Mesendoderm (in vitro differentiated cells): ENCODE measurements around the gene TAB3. TPM values are rescaled to one million over a fixed set of nuclear protein-coding genes. Genes with fewer than 3 reads are reported as not detected.

Experiments
- DNase-seq: peaks from one replicate; pipeline ENCODE4 v3.0.0; 2013
- H2AK5ac ChIP-seq: 2 replicates; pipeline ENCODE4 v1.6.1; 2013; ENCODE audit warnings: low read length, inconsistent platforms
- H2BK120ac ChIP-seq: 2 replicates; pipeline ENCODE4 v1.6.1; 2013; ENCODE audit warnings: low read depth, mild to moderate bottlenecking, low read length, moderate library complexity, mixed read lengths
- H2BK15ac ChIP-seq: replicated peaks from 2 replicates; pipeline ENCODE4 v1.6.1; 2013; ENCODE audit warnings: low read depth, mild to moderate bottlenecking, moderate library complexity
- H2BK5ac ChIP-seq: 2 replicates; pipeline ENCODE4 v1.6.1; 2013; ENCODE audit warnings: low read length, inconsistent platforms
- H3K18ac ChIP-seq: 2 replicates; pipeline ENCODE4 v1.6.1; 2013; ENCODE audit warnings: mild to moderate bottlenecking, low read length, mixed read lengths
- H3K23ac ChIP-seq: one replicate; pipeline ENCODE4 v1.6.1; 2013; ENCODE audit warnings: low read length
- H3K27ac ChIP-seq: 2 replicates; pipeline ENCODE4 v1.5.1; 2013; ENCODE audit warnings: low read depth, mild to moderate bottlenecking, inconsistent platforms, low read length, moderate library complexity
- H3K27me3 ChIP-seq: 2 replicates; pipeline ENCODE4 v1.6.1; 2013; ENCODE audit warnings: low read length, control low read depth, mild to moderate bottlenecking, inconsistent platforms; ENCODE audit not compliant: insufficient read depth, poor library complexity
- H3K36me3 ChIP-seq: 2 replicates; pipeline ENCODE4 v1.6.1; 2013; ENCODE audit warnings: low read length, inconsistent platforms; ENCODE audit not compliant: control insufficient read depth, insufficient read depth
- H3K4ac ChIP-seq: one replicate; pipeline ENCODE4 v1.6.1; 2013; ENCODE audit warnings: low read depth, mild to moderate bottlenecking, low read length, moderate library complexity
- H3K4me1 ChIP-seq: 2 replicates; pipeline ENCODE4 v1.6.1; 2013; ENCODE audit warnings: low read depth, low read length, inconsistent platforms; ENCODE audit not compliant: control insufficient read depth
- H3K4me2 ChIP-seq: 2 replicates; pipeline ENCODE4 v1.6.1; 2013; ENCODE audit warnings: low read length
- H3K4me3 ChIP-seq: 2 replicates; pipeline ENCODE4 v1.5.1; 2013; ENCODE audit warnings: mild to moderate bottlenecking, low read length
- H3K56ac ChIP-seq: one replicate; pipeline ENCODE4 v1.6.1; 2013; ENCODE audit warnings: low read length
- H3K79me1 ChIP-seq: 2 replicates; pipeline ENCODE4 v1.6.1; 2013; ENCODE audit warnings: low read length, inconsistent platforms
- H3K79me2 ChIP-seq: 2 replicates; pipeline ENCODE4 v1.6.1; 2013; ENCODE audit warnings: mild to moderate bottlenecking, low read length; ENCODE audit not compliant: control insufficient read depth, insufficient read depth
- H3K9ac ChIP-seq: 2 replicates; pipeline ENCODE4 v1.6.1; 2013; ENCODE audit warnings: low read length, inconsistent platforms
- H4K5ac ChIP-seq: one replicate; pipeline ENCODE4 v1.6.1; 2013; ENCODE audit warnings: low read length
- H4K8ac ChIP-seq: one replicate; pipeline ENCODE4 v1.6.1; 2013; ENCODE audit warnings: low read depth, mild to moderate bottlenecking, control low read depth, low read length, moderate library complexity
- WGBS: extraction: QIAGEN DNeasy Blood & Tissue Kit; methylation state at CpG from one replicate; pipeline ENCODE4 v1.1.7; 2013; ENCODE audit warnings: low lambda C conversion rate, missing lambda C conversion rate; ENCODE audit not compliant: insufficient coverage; ENCODE audit errors: extremely low coverage; 5-methylcytosine and 5-hydroxymethylcytosine counted together
- polyA plus RNA-seq, 2 experiments: library from polyadenylated mRNA; stranded (reverse); fragments of 200-250 nt; gene quantifications; one replicate each; pipeline ENCODE4 v1.2.3, GENCODE V29; 2013

TAB3 gene, protein sequence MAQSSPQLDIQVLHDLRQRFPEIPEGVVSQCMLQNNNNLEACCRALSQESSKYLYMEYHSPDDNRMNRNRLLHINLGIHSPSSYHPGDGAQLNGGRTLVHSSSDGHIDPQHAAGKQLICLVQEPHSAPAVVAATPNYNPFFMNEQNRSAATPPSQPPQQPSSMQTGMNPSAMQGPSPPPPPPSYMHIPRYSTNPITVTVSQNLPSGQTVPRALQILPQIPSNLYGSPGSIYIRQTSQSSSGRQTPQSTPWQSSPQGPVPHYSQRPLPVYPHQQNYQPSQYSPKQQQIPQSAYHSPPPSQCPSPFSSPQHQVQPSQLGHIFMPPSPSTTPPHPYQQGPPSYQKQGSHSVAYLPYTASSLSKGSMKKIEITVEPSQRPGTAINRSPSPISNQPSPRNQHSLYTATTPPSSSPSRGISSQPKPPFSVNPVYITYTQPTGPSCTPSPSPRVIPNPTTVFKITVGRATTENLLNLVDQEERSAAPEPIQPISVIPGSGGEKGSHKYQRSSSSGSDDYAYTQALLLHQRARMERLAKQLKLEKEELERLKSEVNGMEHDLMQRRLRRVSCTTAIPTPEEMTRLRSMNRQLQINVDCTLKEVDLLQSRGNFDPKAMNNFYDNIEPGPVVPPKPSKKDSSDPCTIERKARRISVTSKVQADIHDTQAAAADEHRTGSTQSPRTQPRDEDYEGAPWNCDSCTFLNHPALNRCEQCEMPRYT
- 12.2 TPM for polyA plus RNA-seq (2013, experiment 1 of 2)
- 12.5 TPM for polyA plus RNA-seq (2013, experiment 2 of 2)

DNA sequence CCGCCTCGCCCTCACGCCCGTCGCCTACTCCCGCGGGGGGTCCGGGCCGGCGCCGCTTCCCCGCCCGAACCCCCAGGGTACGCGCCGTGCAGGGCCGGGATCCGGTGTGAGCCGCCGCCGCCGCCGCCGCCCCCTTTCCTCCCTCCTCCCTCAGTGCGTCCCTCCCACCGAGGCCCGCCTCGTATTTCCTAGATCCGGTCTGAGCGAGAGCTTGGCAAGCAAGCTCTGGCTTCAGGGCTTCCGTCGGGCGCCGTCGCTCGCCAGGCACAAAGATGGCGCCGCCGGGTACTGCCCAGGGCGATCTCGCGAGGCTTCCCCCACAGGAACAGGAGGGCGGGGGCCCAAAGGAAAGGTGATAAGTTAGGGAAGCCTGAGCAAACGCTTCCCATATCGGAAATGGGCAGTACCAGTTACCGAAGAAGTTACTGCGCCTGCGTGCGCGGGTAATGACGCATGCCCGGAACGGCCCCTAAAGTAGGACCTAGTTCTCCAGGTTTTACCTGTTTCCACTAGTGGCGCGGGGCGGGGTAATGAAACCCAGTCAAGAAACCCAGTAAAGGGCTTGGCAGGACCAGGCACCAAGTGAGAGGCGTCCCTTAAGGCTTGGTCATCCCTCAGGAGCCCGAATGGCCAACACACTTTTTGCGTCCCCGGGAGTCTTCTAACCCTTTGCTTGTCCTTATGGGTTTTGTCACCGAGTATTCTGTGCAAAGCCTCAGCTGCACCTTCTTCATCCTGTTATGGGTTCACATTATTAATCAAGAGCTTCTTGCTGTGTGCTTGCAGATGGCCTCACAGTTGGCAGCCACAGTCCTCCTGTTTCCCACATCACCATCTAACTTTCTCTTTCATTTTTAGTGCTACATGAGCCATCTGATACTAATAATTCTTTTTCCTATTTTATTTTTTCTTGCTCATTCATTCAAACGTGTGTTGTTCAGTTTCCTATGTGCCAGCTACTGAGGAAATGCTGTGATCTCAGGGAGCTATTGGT lies at the start of gene TAB3:
Gene TAB3 (minus strand): TSS at position 108 of the 994 bp plus-strand sequence. CDS start 29,666 bp downstream, outside the sequence.
- Histone ChIP-seq H4K5ac (no peak within 1 kb of the TSS), H3K9ac (peak within 1 kb of the TSS; percentile 72), H3K56ac (peak within 1 kb of the TSS; percentile 84), H3K4ac (no peak within 1 kb of the TSS), H3K79me2 (peaks cover 4% of the 10 kb centered on the region), H3K23ac (no peak within 1 kb of the TSS), H3K36me3 (no peaks in the 10 kb centered on the region), H3K4me2 (peak within 1 kb of the TSS; percentile 42), H3K4me3 (peak within 1 kb of the TSS; percentile 61), H4K8ac (no peak within 1 kb of the TSS), H2BK15ac (no peak within 1 kb of the TSS), H3K79me1 (no peaks in the 10 kb centered on the region), H3K27me3 (no peaks in the 10 kb centered on the region), H3K4me1 (no peaks in the 10 kb centered on the region), H2BK120ac (no peak within 1 kb of the TSS), H2AK5ac (no peak within 1 kb of the TSS), H2BK5ac (no peak within 1 kb of the TSS), H3K18ac (peak within 1 kb of the TSS; percentile 60), H3K27ac (peak within 1 kb of the TSS; percentile 43)
- DNase-seq, result peak; percentile 98
- WGBS, result no CpG with 5 or more reads among the region's 62 CpGs

DNA sequence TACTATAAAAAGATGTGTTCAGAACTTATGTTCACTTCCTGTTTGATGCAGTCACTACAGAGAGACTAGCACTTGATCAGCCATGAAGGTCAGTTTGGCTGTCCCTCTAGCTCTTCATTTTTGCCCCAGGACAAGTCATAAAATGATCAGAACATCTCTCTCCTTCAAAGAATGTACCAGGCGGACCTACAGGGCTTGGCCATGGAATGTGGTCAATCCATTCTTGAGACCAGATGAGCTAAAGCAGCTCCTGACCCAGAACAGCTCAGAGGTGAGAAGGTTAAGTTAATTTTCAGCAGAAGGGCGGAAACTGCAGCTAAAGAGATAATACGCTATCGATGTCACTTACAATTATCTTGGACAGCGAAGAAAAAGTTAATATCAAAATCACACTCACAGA lies 49.2 kb upstream of the TAB3 start:
- Histone ChIP-seq H3K27me3 (no peaks in the 10 kb centered on the region), H3K56ac (no peak overlapping the region), H3K79me2 (no peaks in the 10 kb centered on the region), H3K27ac (no peak overlapping the region), H3K36me3 (no peaks in the 10 kb centered on the region), H3K9ac (no peak overlapping the region), H2BK15ac (no peak overlapping the region), H3K4me2 (no peak overlapping the region), H3K4me1 (no peaks in the 10 kb centered on the region), H2AK5ac (no peak overlapping the region), H3K4ac (no peak overlapping the region), H3K79me1 (no peaks in the 10 kb centered on the region), H3K4me3 (no peak overlapping the region), H3K23ac (no peak overlapping the region), H2BK120ac (no peak overlapping the region), H4K5ac (no peak overlapping the region), H4K8ac (no peak overlapping the region), H2BK5ac (no peak overlapping the region), H3K18ac (no peak overlapping the region)
- no CpG with 5 or more reads among the region's 5 CpGs for WGBS
- DNase-seq, result no peak

DNA sequence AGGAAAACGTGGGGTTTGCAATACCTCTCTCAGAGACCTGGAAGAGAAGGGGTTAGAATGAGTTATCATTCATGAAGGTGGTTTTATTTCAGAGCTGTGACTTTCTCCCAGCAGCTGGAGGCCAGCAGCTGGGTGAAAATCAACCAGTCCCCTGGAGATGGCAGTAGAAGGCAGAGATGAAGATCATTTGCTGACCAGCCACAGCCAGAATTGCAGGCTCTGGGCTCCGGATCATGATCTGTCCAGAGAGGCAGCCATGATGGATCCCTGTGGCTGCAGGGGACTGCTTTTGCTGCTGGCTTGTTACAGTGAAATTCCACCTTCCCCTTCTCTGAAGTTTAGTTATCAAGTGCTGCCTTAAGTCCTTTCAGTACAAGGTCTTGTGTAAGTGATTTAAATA lies 46.9 kb upstream of the TAB3 start:
- no peak overlapping the region for H3K4me2 ChIP-seq
- no peak overlapping the region for H3K4me3 ChIP-seq
- H3K23ac ChIP-seq, result no peak overlapping the region
- peak; percentile 60 for DNase-seq
- no peak overlapping the region for H3K56ac ChIP-seq
- no peak overlapping the region for H3K27ac ChIP-seq
- no CpG with 5 or more reads among the region's 2 CpGs for WGBS
- no peak overlapping the region for H2AK5ac ChIP-seq
- no peak overlapping the region for H2BK120ac ChIP-seq
- H3K18ac ChIP-seq, result no peak overlapping the region
- H3K36me3 ChIP-seq, result no peaks in the 10 kb centered on the region
- no peaks in the 10 kb centered on the region for H3K79me2 ChIP-seq
- no peak overlapping the region for H2BK5ac ChIP-seq
- H2BK15ac ChIP-seq, result no peak overlapping the region
- H3K9ac ChIP-seq, result no peak overlapping the region
- H4K8ac ChIP-seq, result no peak overlapping the region
- no peak overlapping the region for H3K4ac ChIP-seq
- no peaks in the 10 kb centered on the region for H3K27me3 ChIP-seq
- H3K4me1 ChIP-seq, result no peaks in the 10 kb centered on the region
- no peaks in the 10 kb centered on the region for H3K79me1 ChIP-seq
- H4K5ac ChIP-seq, result no peak overlapping the region

DNA sequence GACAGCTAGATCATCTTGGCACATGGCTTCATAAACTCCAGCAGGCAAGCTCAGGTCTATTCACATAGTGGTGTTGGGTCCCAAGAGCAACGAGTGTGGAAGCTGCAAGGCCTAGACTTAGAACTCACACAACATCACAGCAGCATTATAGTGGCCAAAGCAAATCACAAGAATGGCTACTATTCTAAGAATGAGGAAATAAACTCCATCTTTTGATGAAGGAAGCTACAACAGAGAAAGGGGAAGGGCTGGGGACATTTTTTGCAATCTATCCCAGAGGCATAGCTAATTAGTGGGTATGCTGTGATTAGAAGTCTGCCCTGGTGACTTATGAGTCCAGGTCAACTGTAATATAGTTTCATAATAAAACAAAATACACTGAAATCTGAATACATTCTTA lies 42.9 kb upstream of the TAB3 start:
- Histone ChIP-seq H3K18ac (no peak overlapping the region), H2AK5ac (no peak overlapping the region), H3K56ac (no peak overlapping the region), H3K4me1 (no peaks in the 10 kb centered on the region), H4K8ac (no peak overlapping the region), H3K4ac (no peak overlapping the region), H3K27ac (no peak overlapping the region), H3K27me3 (no peaks in the 10 kb centered on the region), H3K79me1 (no peaks in the 10 kb centered on the region), H3K4me3 (no peak overlapping the region), H2BK120ac (no peak overlapping the region), H4K5ac (no peak overlapping the region), H3K4me2 (no peak overlapping the region), H2BK15ac (no peak overlapping the region), H3K23ac (no peak overlapping the region), H3K9ac (no peak overlapping the region), H3K79me2 (no peaks in the 10 kb centered on the region), H2BK5ac (no peak overlapping the region), H3K36me3 (no peaks in the 10 kb centered on the region)
- WGBS, result no CpG with 5 or more reads among the region's 1 CpG
- DNase-seq, result no peak

DNA sequence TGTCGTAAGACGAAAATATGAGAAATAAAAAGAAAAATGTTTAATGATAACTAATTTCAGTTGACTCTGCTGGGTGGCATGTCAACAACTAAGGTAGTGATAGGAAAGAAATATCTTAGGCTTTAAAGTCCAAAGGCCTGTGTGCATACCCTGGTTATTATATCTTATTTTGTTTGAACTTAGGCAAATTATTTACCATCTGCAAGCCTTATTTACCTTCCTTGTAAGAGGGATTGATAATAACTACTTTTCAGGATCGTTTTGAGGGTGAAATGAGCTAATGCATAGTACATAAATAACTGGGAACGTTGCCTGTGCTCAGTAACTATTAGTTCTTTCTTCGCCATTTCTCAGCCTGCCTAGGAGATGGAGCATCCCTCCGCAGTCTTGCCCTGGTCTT lies 41.6 kb upstream of the TAB3 start:
- DNase-seq, result no peak
- no peak overlapping the region for H3K23ac ChIP-seq

More for the DNA sequence above, 41.6 kb upstream of the TAB3 start:
- no peak overlapping the region for H2BK5ac ChIP-seq
- WGBS, result no CpG with 5 or more reads among the region's 6 CpGs
- no peaks in the 10 kb centered on the region for H3K36me3 ChIP-seq
- H3K9ac ChIP-seq, result no peak overlapping the region
- no peak overlapping the region for H3K56ac ChIP-seq
- H3K79me2 ChIP-seq, result no peaks in the 10 kb centered on the region
- no peaks in the 10 kb centered on the region for H3K4me1 ChIP-seq
- H3K79me1 ChIP-seq, result no peaks in the 10 kb centered on the region
- H3K4me2 ChIP-seq, result no peak overlapping the region
- no peak overlapping the region for H4K8ac ChIP-seq
- no peaks in the 10 kb centered on the region for H3K27me3 ChIP-seq
- no peak overlapping the region for H2AK5ac ChIP-seq
- H2BK120ac ChIP-seq, result no peak overlapping the region
- no peak overlapping the region for H3K27ac ChIP-seq
- no peak overlapping the region for H3K18ac ChIP-seq
- no peak overlapping the region for H4K5ac ChIP-seq
- H3K4ac ChIP-seq, result no peak overlapping the region
- no peak overlapping the region for H2BK15ac ChIP-seq
- no peak overlapping the region for H3K4me3 ChIP-seq
